GM12864 (cell line): Measurements from ENCODE around the gene TOX2.

Experiments used
- DNase-seq: peaks from one replicate; pipeline ENCODE4 v3.0.0-alpha.2; 2011; ENCODE audit warnings: low read depth
- H3K4me3 ChIP-seq: 2 replicates; pipeline ENCODE4 v1.5.1; 2011; ENCODE audit warnings: mild to moderate bottlenecking, low read depth, low read length, control low read depth
- TF ChIP-seq, protein P1 (sequence below): IDR thresholded peaks from 2 replicates; pipeline ENCODE4 v1.5.1; 2011; ENCODE audit warnings: low read depth, mild to moderate bottlenecking, moderate library complexity, low read length, control low read depth, inconsistent platforms; ENCODE audit errors: missing control alignments

The TOX2 gene

GRCh38 chr20:43957392-43957791, 42.7 kb downstream of the TOX2 start:
- no peak for DNase-seq
- H3K4me3 ChIP-seq = no peak overlapping the region
- TF ChIP-seq, protein P1, sequence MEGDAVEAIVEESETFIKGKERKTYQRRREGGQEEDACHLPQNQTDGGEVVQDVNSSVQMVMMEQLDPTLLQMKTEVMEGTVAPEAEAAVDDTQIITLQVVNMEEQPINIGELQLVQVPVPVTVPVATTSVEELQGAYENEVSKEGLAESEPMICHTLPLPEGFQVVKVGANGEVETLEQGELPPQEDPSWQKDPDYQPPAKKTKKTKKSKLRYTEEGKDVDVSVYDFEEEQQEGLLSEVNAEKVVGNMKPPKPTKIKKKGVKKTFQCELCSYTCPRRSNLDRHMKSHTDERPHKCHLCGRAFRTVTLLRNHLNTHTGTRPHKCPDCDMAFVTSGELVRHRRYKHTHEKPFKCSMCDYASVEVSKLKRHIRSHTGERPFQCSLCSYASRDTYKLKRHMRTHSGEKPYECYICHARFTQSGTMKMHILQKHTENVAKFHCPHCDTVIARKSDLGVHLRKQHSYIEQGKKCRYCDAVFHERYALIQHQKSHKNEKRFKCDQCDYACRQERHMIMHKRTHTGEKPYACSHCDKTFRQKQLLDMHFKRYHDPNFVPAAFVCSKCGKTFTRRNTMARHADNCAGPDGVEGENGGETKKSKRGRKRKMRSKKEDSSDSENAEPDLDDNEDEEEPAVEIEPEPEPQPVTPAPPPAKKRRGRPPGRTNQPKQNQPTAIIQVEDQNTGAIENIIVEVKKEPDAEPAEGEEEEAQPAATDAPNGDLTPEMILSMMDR = no peak

DNA sequence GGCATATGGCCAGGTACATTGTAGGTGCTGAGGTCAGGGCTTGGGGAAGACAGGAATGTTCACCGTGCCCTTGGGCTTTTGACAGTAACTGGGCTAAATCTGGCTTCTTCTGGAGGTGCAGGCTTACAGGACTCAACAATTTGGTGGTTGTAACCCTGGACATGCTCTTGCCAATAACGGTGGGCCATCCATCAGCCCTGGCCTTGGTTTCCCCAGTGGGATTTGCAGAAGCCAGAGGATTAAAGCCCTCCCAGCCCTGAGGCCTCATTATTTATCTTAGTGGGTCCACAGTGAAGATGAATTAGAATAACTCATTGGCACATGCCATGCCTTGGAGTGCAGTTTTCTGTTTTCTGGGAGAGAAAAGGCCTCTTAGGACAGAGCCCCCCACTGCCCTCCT, 44.0 kb downstream of the TOX2 start:
- TF ChIP-seq, protein P1 = no peak
- DNase-seq = no peak
- no peak overlapping the region for H3K4me3 ChIP-seq

- no peak for DNase-seq
- TF ChIP-seq, protein P1 = no peak
- H3K4me3 ChIP-seq = no peak overlapping the region
Observed at GRCh38 chr20:43959079-43959919, 44.6 kb downstream of the TOX2 start.

- TF ChIP-seq, protein P1 = no peak
- no peak for DNase-seq
Observed at GRCh38 chr20:43959920-43960227, 45.2 kb downstream of the TOX2 start.

GRCh38 chr20:43960231-43960630, 45.6 kb downstream of the TOX2 start:
- no peak for DNase-seq
- no peak overlapping the region for H3K4me3 ChIP-seq
- TF ChIP-seq, protein P1 = no peak

More at GRCh38 chr20:43959920-43960227, 45.2 kb downstream of the TOX2 start:
- H3K4me3 ChIP-seq = no peak overlapping the region

- no peak overlapping the region for H3K4me3 ChIP-seq
- DNase-seq = no peak
- TF ChIP-seq, protein P1 = no peak
Observed at GRCh38 chr20:43961116-43961515, 46.5 kb downstream of the TOX2 start.
